Body of pancreas (tissue), 4 donors: ENCODE results near the gene DNTTIP2.

Source experiments
- POLR2A ChIP-seq, 3 donors: fragments of 450-650 bp; IDR thresholded peaks; one replicate each; pipeline ENCODE4 v1.6.1; 2016; ENCODE audit warnings: antibody characterized with exemption in 3 of 3, mild to moderate bottlenecking in 2 of 3
- TF ChIP-seq, protein P1 (sequence below), 7 experiments: fragments of 450-650 bp in 4 of 7; fragments of 200-600 bp in 3 of 7; sonication (generic) in 3 of 7; IDR thresholded peaks; one replicate each; pipeline ENCODE4 v1.5.1; 2016 to 2019; ENCODE audit warnings: antibody characterized with exemption in 7 of 7

DNA sequence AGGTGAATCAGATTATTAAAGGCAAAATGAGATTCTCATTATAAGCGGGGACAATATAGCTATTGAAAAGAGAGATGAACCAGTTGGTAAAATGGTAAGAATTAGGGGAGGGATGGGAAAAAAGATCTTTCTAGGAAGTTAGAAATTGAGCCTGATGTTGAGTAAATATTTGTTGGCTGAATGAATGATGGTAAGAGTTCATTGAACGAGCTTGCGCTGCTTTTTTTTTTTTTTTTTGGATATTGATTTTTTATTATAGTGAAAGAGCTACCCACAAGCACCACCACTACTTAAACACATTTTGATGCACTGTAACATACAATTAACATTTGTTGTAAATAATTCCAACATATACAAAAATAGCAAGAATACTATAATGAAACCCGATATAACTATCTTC lies 31.3 kb upstream of the DNTTIP2 start:
- TF ChIP-seq, protein P1, sequence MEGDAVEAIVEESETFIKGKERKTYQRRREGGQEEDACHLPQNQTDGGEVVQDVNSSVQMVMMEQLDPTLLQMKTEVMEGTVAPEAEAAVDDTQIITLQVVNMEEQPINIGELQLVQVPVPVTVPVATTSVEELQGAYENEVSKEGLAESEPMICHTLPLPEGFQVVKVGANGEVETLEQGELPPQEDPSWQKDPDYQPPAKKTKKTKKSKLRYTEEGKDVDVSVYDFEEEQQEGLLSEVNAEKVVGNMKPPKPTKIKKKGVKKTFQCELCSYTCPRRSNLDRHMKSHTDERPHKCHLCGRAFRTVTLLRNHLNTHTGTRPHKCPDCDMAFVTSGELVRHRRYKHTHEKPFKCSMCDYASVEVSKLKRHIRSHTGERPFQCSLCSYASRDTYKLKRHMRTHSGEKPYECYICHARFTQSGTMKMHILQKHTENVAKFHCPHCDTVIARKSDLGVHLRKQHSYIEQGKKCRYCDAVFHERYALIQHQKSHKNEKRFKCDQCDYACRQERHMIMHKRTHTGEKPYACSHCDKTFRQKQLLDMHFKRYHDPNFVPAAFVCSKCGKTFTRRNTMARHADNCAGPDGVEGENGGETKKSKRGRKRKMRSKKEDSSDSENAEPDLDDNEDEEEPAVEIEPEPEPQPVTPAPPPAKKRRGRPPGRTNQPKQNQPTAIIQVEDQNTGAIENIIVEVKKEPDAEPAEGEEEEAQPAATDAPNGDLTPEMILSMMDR (IDR thresholded peaks at IDR 0.05): no peak
- TF ChIP-seq POLR2A (IDR thresholded peaks at IDR 0.05): no peak
